Measurements from ENCODE around the gene CLDN17. TPM values are rescaled to one million over a fixed set of nuclear protein-coding genes. Genes with fewer than 3 reads are reported as not detected.

CLDN17 gene
- total RNA-seq, 1 experiment from 2014 or later, result not detected

DNA sequence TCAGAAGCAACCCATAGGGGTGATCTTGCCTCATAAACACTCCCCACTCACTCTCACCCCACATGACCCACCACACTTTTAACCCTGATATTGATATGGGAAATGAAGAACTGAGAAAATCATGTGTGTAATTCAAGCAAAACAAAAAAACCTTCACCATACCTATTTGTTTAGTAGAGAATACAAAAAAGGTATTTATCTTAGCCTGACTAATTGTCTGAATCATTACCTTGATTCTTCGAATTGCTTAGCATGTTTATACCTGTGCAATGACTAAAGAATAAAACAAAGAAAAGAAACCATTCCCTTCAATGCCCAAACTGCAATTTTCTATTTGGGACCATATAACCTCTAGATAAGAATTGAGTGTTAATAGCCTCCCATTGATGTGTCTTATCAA, 1.8 kb downstream of the CLDN17 start:
- Histone ChIP-seq H3K9me3 (ENCODE audit: control insufficient read depth, insufficient read depth, low read depth, low read length) (no peaks in the 10 kb centered on the region), H3K27me3 (ENCODE audit: control insufficient read depth, insufficient read depth, low read length) (no peaks in the 10 kb centered on the region), H3K36me3 (ENCODE audit: control insufficient read depth, insufficient read depth, low read length) (no peaks in the 10 kb centered on the region), H3K4me3 (ENCODE audit: low read depth in 2 of 2, low read length in 2 of 2) (no peak overlapping the region), H3K4me1 (ENCODE audit: control insufficient read depth, insufficient read depth, low read length) (no peaks in the 10 kb centered on the region), H3K27ac (ENCODE audit: low read length) (no peak overlapping the region)
- no TSS peak for BruUV-seq (replicated peaks)
- TF ChIP-seq SIN3A (IDR thresholded peaks at IDR 0.05; ENCODE audit: borderline replicate concordance, insufficient read depth, low read depth, low read length), result no peak
- TF ChIP-seq, protein P1, sequence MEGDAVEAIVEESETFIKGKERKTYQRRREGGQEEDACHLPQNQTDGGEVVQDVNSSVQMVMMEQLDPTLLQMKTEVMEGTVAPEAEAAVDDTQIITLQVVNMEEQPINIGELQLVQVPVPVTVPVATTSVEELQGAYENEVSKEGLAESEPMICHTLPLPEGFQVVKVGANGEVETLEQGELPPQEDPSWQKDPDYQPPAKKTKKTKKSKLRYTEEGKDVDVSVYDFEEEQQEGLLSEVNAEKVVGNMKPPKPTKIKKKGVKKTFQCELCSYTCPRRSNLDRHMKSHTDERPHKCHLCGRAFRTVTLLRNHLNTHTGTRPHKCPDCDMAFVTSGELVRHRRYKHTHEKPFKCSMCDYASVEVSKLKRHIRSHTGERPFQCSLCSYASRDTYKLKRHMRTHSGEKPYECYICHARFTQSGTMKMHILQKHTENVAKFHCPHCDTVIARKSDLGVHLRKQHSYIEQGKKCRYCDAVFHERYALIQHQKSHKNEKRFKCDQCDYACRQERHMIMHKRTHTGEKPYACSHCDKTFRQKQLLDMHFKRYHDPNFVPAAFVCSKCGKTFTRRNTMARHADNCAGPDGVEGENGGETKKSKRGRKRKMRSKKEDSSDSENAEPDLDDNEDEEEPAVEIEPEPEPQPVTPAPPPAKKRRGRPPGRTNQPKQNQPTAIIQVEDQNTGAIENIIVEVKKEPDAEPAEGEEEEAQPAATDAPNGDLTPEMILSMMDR (IDR thresholded peaks at IDR 0.05), result no peak
- TF ChIP-seq, protein P2, sequence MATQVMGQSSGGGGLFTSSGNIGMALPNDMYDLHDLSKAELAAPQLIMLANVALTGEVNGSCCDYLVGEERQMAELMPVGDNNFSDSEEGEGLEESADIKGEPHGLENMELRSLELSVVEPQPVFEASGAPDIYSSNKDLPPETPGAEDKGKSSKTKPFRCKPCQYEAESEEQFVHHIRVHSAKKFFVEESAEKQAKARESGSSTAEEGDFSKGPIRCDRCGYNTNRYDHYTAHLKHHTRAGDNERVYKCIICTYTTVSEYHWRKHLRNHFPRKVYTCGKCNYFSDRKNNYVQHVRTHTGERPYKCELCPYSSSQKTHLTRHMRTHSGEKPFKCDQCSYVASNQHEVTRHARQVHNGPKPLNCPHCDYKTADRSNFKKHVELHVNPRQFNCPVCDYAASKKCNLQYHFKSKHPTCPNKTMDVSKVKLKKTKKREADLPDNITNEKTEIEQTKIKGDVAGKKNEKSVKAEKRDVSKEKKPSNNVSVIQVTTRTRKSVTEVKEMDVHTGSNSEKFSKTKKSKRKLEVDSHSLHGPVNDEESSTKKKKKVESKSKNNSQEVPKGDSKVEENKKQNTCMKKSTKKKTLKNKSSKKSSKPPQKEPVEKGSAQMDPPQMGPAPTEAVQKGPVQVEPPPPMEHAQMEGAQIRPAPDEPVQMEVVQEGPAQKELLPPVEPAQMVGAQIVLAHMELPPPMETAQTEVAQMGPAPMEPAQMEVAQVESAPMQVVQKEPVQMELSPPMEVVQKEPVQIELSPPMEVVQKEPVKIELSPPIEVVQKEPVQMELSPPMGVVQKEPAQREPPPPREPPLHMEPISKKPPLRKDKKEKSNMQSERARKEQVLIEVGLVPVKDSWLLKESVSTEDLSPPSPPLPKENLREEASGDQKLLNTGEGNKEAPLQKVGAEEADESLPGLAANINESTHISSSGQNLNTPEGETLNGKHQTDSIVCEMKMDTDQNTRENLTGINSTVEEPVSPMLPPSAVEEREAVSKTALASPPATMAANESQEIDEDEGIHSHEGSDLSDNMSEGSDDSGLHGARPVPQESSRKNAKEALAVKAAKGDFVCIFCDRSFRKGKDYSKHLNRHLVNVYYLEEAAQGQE (IDR thresholded peaks at IDR 0.05; ENCODE audit: insufficient read depth in 1 of 2, low read depth in 2 of 2, low read length in 1 of 2), result no peak
- TF ChIP-seq TCF7L2 (IDR thresholded peaks at IDR 0.05; ENCODE audit: low read depth, low read length), result no peak
- TF ChIP-seq POLR2AphosphoS5 (IDR thresholded peaks at IDR 0.05; ENCODE audit: low read depth, low read length), result no peak
- ChIA-PET POLR2A (no interaction called here), CTCF (no interaction called here)
- ATAC-seq (no peak), DNase-seq (ENCODE audit: low read depth, low spot score) (no peak)
- intact Hi-C loops (cut with micrococcal nuclease; ENCODE audit: unreplicated experiment), result no loop called here
- in situ Hi-C loops (cut with HindIII; ENCODE audit: low pct_unique_long_range_greater_than_20kb, low sequenced_read_pairs), result no loop called here

DNA sequence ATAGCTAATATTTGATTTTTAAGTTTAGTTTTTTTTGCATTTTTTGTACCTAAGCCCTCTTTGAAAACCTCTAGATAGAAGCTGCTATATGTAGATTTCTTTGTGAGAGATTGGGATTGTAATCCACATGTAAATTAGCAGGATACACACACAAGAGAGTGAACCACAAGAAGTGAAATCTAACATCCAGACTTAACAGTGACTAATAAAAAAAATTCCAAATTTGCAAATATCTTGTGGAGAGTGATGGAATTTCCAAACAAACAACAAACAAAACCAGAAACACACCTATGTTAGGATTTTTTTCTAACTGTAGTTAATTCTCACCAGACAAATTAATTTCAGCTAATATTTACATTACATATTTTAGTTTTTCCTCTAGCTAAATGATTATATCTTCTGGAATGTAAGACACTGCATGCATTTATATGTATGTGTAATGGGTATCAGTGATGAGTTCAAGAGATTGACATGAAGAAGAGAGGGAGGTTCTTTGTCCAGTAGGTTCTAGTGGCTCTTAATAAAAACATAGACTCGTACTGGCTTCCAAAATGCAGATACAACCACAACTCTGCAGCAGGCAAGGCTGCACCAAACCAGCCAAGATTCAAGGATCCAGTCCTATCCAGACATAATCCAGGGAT, 12.8 kb downstream of the CLDN17 start:
- H3K4me1 ChIP-seq (ENCODE audit: control insufficient read depth, insufficient read depth, low read length), result no peaks in the 10 kb centered on the region
- H3K27ac ChIP-seq (ENCODE audit: low read length), result no peak overlapping the region
- ATAC-seq (no peak), DNase-seq (ENCODE audit: low read depth, low spot score) (no peak)
- no peaks in the 10 kb centered on the region for H3K36me3 ChIP-seq (ENCODE audit: control insufficient read depth, insufficient read depth, low read length)
- POLR2A ChIA-PET, result no interaction called here
- TF ChIP-seq, protein P1 (IDR thresholded peaks at IDR 0.05), result no peak
- TF ChIP-seq TCF7L2 (IDR thresholded peaks at IDR 0.05; ENCODE audit: low read depth, low read length), result no peak
- no peak for TF ChIP-seq SIN3A (IDR thresholded peaks at IDR 0.05; ENCODE audit: borderline replicate concordance, insufficient read depth, low read depth, low read length)
- TF ChIP-seq, protein P2 (IDR thresholded peaks at IDR 0.05; ENCODE audit: insufficient read depth in 1 of 2, low read depth in 2 of 2, low read length in 1 of 2), result no peak
- no peak for TF ChIP-seq POLR2AphosphoS5 (IDR thresholded peaks at IDR 0.05; ENCODE audit: low read depth, low read length)
- H3K9me3 ChIP-seq (ENCODE audit: control insufficient read depth, insufficient read depth, low read depth, low read length), result no peaks in the 10 kb centered on the region
- no TSS peak for BruUV-seq (replicated peaks)
- H3K4me3 ChIP-seq (ENCODE audit: low read depth in 2 of 2, low read length in 2 of 2), result no peak overlapping the region
- H3K27me3 ChIP-seq (ENCODE audit: control insufficient read depth, insufficient read depth, low read length), result no peaks in the 10 kb centered on the region
- intact Hi-C loops (cut with micrococcal nuclease; ENCODE audit: unreplicated experiment), result no loop called here
- in situ Hi-C loops (cut with HindIII; ENCODE audit: low pct_unique_long_range_greater_than_20kb, low sequenced_read_pairs), result no loop called here
- CTCF ChIA-PET, result no interaction called here

All from Panc1 (cell line).